HEK293 (cell line): ENCODE results near the gene WDR35.

Source experiments
- CTCF ChIA-PET: fragments of 350-600 bp; formaldehyde crosslinking; extraction: SDS; loops from one replicate; lab custom pipeline; 2021; ENCODE audit warnings: antibody characterized with exemption; lab: Yijun Ruan, JAX
- POLR2A ChIA-PET: fragments of 300-600 bp; formaldehyde crosslinking; extraction: SDS; loops from one replicate; lab custom pipeline; 2020; ENCODE audit warnings: antibody characterized with exemption, inconsistent platforms; lab: Yijun Ruan, JAX
- H3K27ac ChIP-seq: fragments of 200-500 bp; sonication (Bioruptor generic); 2 replicates; pipeline ENCODE4 v1.5.1; 2014; ENCODE audit warnings: low read depth, low read length, control low read depth, inconsistent platforms; ENCODE audit errors: extremely low read depth
- H3K36me3 ChIP-seq, 2 experiments: fragments of 200-500 bp in 1 of 2; sonication (Bioruptor generic) in 1 of 2; 1 replicate in 1 of 2; 2 replicates in 1 of 2; pipeline ENCODE4 v1.5.1; 2014 to 2017; ENCODE audit warnings: inconsistent platforms in 2 of 2, low read length in 2 of 2; ENCODE audit not compliant: control insufficient read depth in 2 of 2, insufficient read depth in 1 of 2
- H3K4me1 ChIP-seq: fragments of 200-500 bp; sonication (Bioruptor generic); 2 replicates; pipeline ENCODE4 v1.5.1; 2014; ENCODE audit warnings: mild to moderate bottlenecking, low read length, inconsistent platforms; ENCODE audit not compliant: control insufficient read depth, insufficient read depth
- H3K4me3 ChIP-seq: 2 replicates; pipeline ENCODE4 v1.5.1; 2011; ENCODE audit warnings: low read depth, mild to moderate bottlenecking, control low read depth, low read length, moderate library complexity
- H3K9me3 ChIP-seq: fragments of 200-500 bp; sonication (Bioruptor generic); 2 replicates; pipeline ENCODE4 v1.5.1; 2014; ENCODE audit warnings: low read depth, low read length, inconsistent platforms; ENCODE audit not compliant: control insufficient read depth, insufficient read depth
- TRIM28 ChIP-seq: IDR thresholded peaks from 2 replicates; pipeline ENCODE4 v1.6.1; 2011; ENCODE audit warnings: low read length, control low read depth, borderline replicate concordance
- ZIC2 ChIP-seq: fragments of 450-650 bp; formaldehyde crosslinking; IDR thresholded peaks from 2 replicates; pipeline ENCODE4 v1.5.1; 2016; ENCODE audit warnings: missing biosample characterization, missing genetic modification characterization
- ZNF214 ChIP-seq: fragments of 450-650 bp; formaldehyde crosslinking; IDR thresholded peaks from 2 replicates; pipeline ENCODE4 v1.5.1; 2017; ENCODE audit warnings: missing biosample characterization, mild to moderate bottlenecking, missing genetic modification characterization, borderline replicate concordance
- ZNF23 ChIP-seq: fragments of 450-650 bp; formaldehyde crosslinking; IDR thresholded peaks from 2 replicates; pipeline ENCODE4 v1.5.1; 2016; ENCODE audit warnings: missing biosample characterization, missing genetic modification characterization, borderline replicate concordance
- ZNF26 ChIP-seq: fragments of 450-650 bp; formaldehyde crosslinking; IDR thresholded peaks from 2 replicates; pipeline ENCODE4 v1.5.1; 2016; ENCODE audit warnings: missing biosample characterization, missing genetic modification characterization
- ZNF354C ChIP-seq: fragments of 450-650 bp; formaldehyde crosslinking; IDR thresholded peaks from 2 replicates; pipeline ENCODE4 v1.5.1; 2016; ENCODE audit warnings: missing biosample characterization, missing genetic modification characterization, low read depth, borderline replicate concordance
- ZNF398 ChIP-seq: fragments of 450-650 bp; formaldehyde crosslinking; IDR thresholded peaks from 2 replicates; pipeline ENCODE4 v1.5.1; 2017; ENCODE audit warnings: missing biosample characterization, missing genetic modification characterization
- ZNF555 ChIP-seq: fragments of 450-650 bp; formaldehyde crosslinking; conservative IDR thresholded peaks from 2 replicates; pipeline ENCODE4 v1.5.1; 2017; ENCODE audit warnings: missing biosample characterization, mild to moderate bottlenecking, missing genetic modification characterization, inconsistent platforms
- ZNF776 ChIP-seq: fragments of 450-650 bp; formaldehyde crosslinking; IDR thresholded peaks from 2 replicates; pipeline ENCODE4 v1.5.0; 2017; ENCODE audit warnings: missing biosample characterization, missing genetic modification characterization, borderline replicate concordance
- ZSCAN23 ChIP-seq: fragments of 450-650 bp; formaldehyde crosslinking; IDR thresholded peaks from 2 replicates; pipeline ENCODE4 v1.5.1; 2016; ENCODE audit warnings: missing biosample characterization, missing genetic modification characterization
- TF ChIP-seq, protein P1 (sequence below): fragments of 450-650 bp; formaldehyde crosslinking; IDR thresholded peaks from 2 replicates; pipeline ENCODE4 v1.5.1; 2016; ENCODE audit warnings: missing biosample characterization, missing genetic modification characterization

The WDR35 gene

GRCh38 chr2:20034821-20035220 is 44.9 kb upstream of the WDR35 start:
- TF ChIP-seq ZNF398 (tag by site-specific recombination): no peak
- no peak for TF ChIP-seq ZIC2 (tag by site-specific recombination)
- Histone ChIP-seq H3K4me3 (no peak overlapping the region), H3K4me1 (no peaks in the 10 kb centered on the region), H3K9me3 (no peaks in the 10 kb centered on the region), H3K36me3 (peaks cover 57 to 94% of the 10 kb centered on the region in 2 experiments), H3K27ac (no peak overlapping the region)
- CTCF ChIA-PET: interaction anchor here (0.6 to 4.2 kb wide), 5 partner anchors 9 to 219 kb away, joined by 3 to 20 read pairs (median 4); no protein-coding TSS in a partner anchor
- POLR2A ChIA-PET: no interaction called here

GRCh38 chr2:20034218-20034617 is 44.3 kb upstream of the WDR35 start:
- H3K4me1 ChIP-seq: no peaks in the 10 kb centered on the region
- peaks cover 50 to 89% of the 10 kb centered on the region in 2 experiments for H3K36me3 ChIP-seq
- POLR2A ChIA-PET: no interaction called here
- no peaks in the 10 kb centered on the region for H3K9me3 ChIP-seq
- TF ChIP-seq ZSCAN23 (tag by site-specific recombination) (no peak), ZNF555 (tag by site-specific recombination) (no peak), ZNF23 (tag by site-specific recombination) (no peak), TRIM28 (no peak), ZNF776 (tag by site-specific recombination) (no peak)
- TF ChIP-seq, all 188 proteins: peak for 0
- Histone ChIP-seq H3K27ac (no peak overlapping the region), H3K4me3 (no peak overlapping the region)
- CTCF ChIA-PET: interaction anchor here (0.6 to 4.2 kb wide), 4 partner anchors 18 to 219 kb away, joined by 3 to 20 read pairs (median 4); no protein-coding TSS in a partner anchor

GRCh38 chr2:20033322-20033721 is 43.4 kb upstream of the WDR35 start:
- CTCF ChIA-PET: interaction anchor here (0.6 to 1.1 kb wide), 3 partner anchors 18 to 273 kb away, joined by 3 read pairs; no protein-coding TSS in a partner anchor
- POLR2A ChIA-PET: interaction anchor here (1.0 kb wide), 1 partner anchor 18 kb away, joined by 3 read pairs; the partner anchor contains the start of gene LAPTM4A

More at GRCh38 chr2:20033322-20033721, 43.4 kb upstream of the WDR35 start:
- TF ChIP-seq, protein P1, sequence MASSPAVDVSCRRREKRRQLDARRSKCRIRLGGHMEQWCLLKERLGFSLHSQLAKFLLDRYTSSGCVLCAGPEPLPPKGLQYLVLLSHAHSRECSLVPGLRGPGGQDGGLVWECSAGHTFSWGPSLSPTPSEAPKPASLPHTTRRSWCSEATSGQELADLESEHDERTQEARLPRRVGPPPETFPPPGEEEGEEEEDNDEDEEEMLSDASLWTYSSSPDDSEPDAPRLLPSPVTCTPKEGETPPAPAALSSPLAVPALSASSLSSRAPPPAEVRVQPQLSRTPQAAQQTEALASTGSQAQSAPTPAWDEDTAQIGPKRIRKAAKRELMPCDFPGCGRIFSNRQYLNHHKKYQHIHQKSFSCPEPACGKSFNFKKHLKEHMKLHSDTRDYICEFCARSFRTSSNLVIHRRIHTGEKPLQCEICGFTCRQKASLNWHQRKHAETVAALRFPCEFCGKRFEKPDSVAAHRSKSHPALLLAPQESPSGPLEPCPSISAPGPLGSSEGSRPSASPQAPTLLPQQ: no peak
- TF ChIP-seq ZNF26 (tag by site-specific recombination): no peak
- TF ChIP-seq ZNF214 (tag by site-specific recombination): no peak
- TF ChIP-seq ZNF354C (tag by site-specific recombination): no peak
- H3K9me3 ChIP-seq: no peaks in the 10 kb centered on the region
- H3K4me1 ChIP-seq: no peaks in the 10 kb centered on the region
- no peak overlapping the region for H3K4me3 ChIP-seq
- H3K36me3 ChIP-seq: peaks cover 42 to 84% of the 10 kb centered on the region in 2 experiments
- H3K27ac ChIP-seq: no peak overlapping the region
